ENCODE results near the gene HIF1A. TPM values are rescaled to one million over a fixed set of nuclear protein-coding genes. Genes with fewer than 3 reads are reported as not detected.
"Not testable (repeated sequence)": the region's sequence is repeated elsewhere in the genome, so short reads cannot be mapped to it uniquely, and the experiment has no call there.

The HIF1A gene
- total RNA-seq, 2 donors from 2014 or later, result 114 to 305 TPM

- H3K9me3 ChIP-seq, result no peaks in the 10 kb centered on the region
- ATAC-seq (ENCODE audit: insufficient number of reproducible peaks, low FRiP score, low read depth), result no peak
- H3K27ac ChIP-seq, result no peak overlapping the region
- H3K4me1 ChIP-seq (ENCODE audit: control insufficient read depth in 1 of 2, low read depth in 2 of 2), result peaks cover 14 to 23% of the 10 kb centered on the region in 2 donors
- DNase-seq (ENCODE audit: low spot score), result no peak
- no peak overlapping the region for H3K4me3 ChIP-seq
- TF ChIP-seq CTCF (IDR thresholded peaks at IDR 0.05), result no peak
- H3K27me3 ChIP-seq (replicated peaks; ENCODE audit: insufficient read depth), result no peaks in the 10 kb centered on the region
- H3K36me3 ChIP-seq, result no peaks in the 10 kb centered on the region
Measured at GRCh38 chr14:61706096-61706690, 10.9 kb downstream of the HIF1A start.

GRCh38 chr14:61707774-61708173 is 12.5 kb downstream of the HIF1A start:
- not testable (repeated sequence) for DNase-seq (ENCODE audit: low spot score); H3K36me3 ChIP-seq; H3K27ac ChIP-seq; H3K9me3 ChIP-seq; ATAC-seq (ENCODE audit: insufficient number of reproducible peaks, low FRiP score, low read depth); H3K4me3 ChIP-seq; H3K27me3 ChIP-seq (replicated peaks; ENCODE audit: insufficient read depth)
- peaks cover 28 to 29% of the 10 kb centered on the region in 2 donors for H3K4me1 ChIP-seq (ENCODE audit: control insufficient read depth in 1 of 2, low read depth in 2 of 2)

- peaks cover 25 to 31% of the 10 kb centered on the region in 2 donors for H3K4me1 ChIP-seq (ENCODE audit: control insufficient read depth in 1 of 2, low read depth in 2 of 2)
- not testable (repeated sequence) for H3K4me3 ChIP-seq; H3K9me3 ChIP-seq; DNase-seq (ENCODE audit: low spot score); H3K27me3 ChIP-seq (replicated peaks; ENCODE audit: insufficient read depth); ATAC-seq (ENCODE audit: insufficient number of reproducible peaks, low FRiP score, low read depth); H3K36me3 ChIP-seq; H3K27ac ChIP-seq
Measured at GRCh38 chr14:61708693-61709092, 13.4 kb downstream of the HIF1A start.

- Histone ChIP-seq H3K4me1 (ENCODE audit: control insufficient read depth in 1 of 2, low read depth in 2 of 2) (peaks cover 41% of the 10 kb centered on the region in 2 donors), H3K4me3 (no peak overlapping the region), H3K36me3 (no peaks in the 10 kb centered on the region), H3K27me3 (replicated peaks; ENCODE audit: insufficient read depth) (no peaks in the 10 kb centered on the region), H3K27ac (no peak overlapping the region), H3K9me3 (no peaks in the 10 kb centered on the region)
- DNase-seq (ENCODE audit: low spot score) (no peak), ATAC-seq (ENCODE audit: insufficient number of reproducible peaks, low FRiP score, low read depth) (no peak)
- no peak for TF ChIP-seq CTCF (IDR thresholded peaks at IDR 0.05)
Measured at GRCh38 chr14:61710853-61711817, 15.8 kb downstream of the HIF1A start.

- peaks cover 46% of the 10 kb centered on the region in 2 donors for H3K4me1 ChIP-seq (ENCODE audit: control insufficient read depth in 1 of 2, low read depth in 2 of 2)
Measured at GRCh38 chr14:61712137-61712536, 16.8 kb downstream of the HIF1A start.

More at GRCh38 chr14:61712137-61712536, 16.8 kb downstream of the HIF1A start:
- H3K9me3 ChIP-seq, result no peaks in the 10 kb centered on the region
- H3K27me3 ChIP-seq (replicated peaks; ENCODE audit: insufficient read depth), result no peaks in the 10 kb centered on the region
- no peaks in the 10 kb centered on the region for H3K36me3 ChIP-seq
- no peak overlapping the region for H3K27ac ChIP-seq
- DNase-seq (ENCODE audit: low spot score) (no peak), ATAC-seq (ENCODE audit: insufficient number of reproducible peaks, low FRiP score, low read depth) (no peak)
- TF ChIP-seq CTCF (IDR thresholded peaks at IDR 0.05), result no peak
- no peak overlapping the region for H3K4me3 ChIP-seq

All from thoracic aorta (tissue), 2 donors.